H1 (cell line): ENCODE measurements around the gene EMD. TPM values are rescaled to one million over a fixed set of nuclear protein-coding genes. Genes with fewer than 3 reads are reported as not detected.

Experiments
- CTCF ChIA-PET: fragments of 300-600 bp; sonication (Branson Sonifier 250); formaldehyde crosslinking; loops from one replicate; lab custom pipeline; 2021; ENCODE audit not compliant: partially characterized antibody; lab: Charles Lee
- POLR2A ChIA-PET: fragments of 300-600 bp; sonication (Branson Sonifier 250); formaldehyde crosslinking; loops from one replicate; lab custom pipeline; 2021; ENCODE audit warnings: inconsistent platforms; ENCODE audit not compliant: partially characterized antibody; lab: Charles Lee
- DNase-seq, 2 experiments: peaks; one replicate each; pipeline versions ENCODE4 v3.0.0 to v3.0.0-alpha.2; 2010 to 2022; ENCODE audit warnings: low spot score in 2 of 2, low read depth in 1 of 2, mixed read lengths in 1 of 2
- FAIRE-seq: peaks from 2 replicates; lab custom pipeline; 2011; peaks lifted over from hg19 to GRCh38; lab: Jason Lieb, UNC
- H2AFZ ChIP-seq: 2 replicates; pipeline ENCODE4 v1.8.1; 2012; ENCODE audit warnings: low read length, inconsistent platforms
- H2AK5ac ChIP-seq: 2 replicates; pipeline ENCODE4 v1.6.1; 2013; ENCODE audit warnings: low read depth, low read length
- H2BK120ac ChIP-seq: replicated peaks from 2 replicates; pipeline ENCODE3; 2013; ENCODE audit warnings: low read depth, low read length, inconsistent platforms
- H2BK12ac ChIP-seq: 2 replicates; pipeline ENCODE4 v1.6.1; 2013; ENCODE audit warnings: low read depth, low read length
- H2BK15ac ChIP-seq: 2 replicates; pipeline ENCODE4 v1.6.1; 2013; ENCODE audit warnings: low read length
- H2BK20ac ChIP-seq: 2 replicates; pipeline ENCODE4 v1.6.1; 2013; ENCODE audit warnings: low read length
- H2BK5ac ChIP-seq: 2 replicates; pipeline ENCODE4 v1.6.1; 2013; ENCODE audit warnings: low read depth, low read length
- H3K14ac ChIP-seq: 2 replicates; pipeline ENCODE4 v1.6.1; 2013; ENCODE audit warnings: inconsistent platforms; ENCODE audit not compliant: insufficient read length
- H3K18ac ChIP-seq: 2 replicates; pipeline ENCODE4 v1.6.1; 2013; ENCODE audit warnings: low read length; ENCODE audit errors: extremely low read depth
- H3K23ac ChIP-seq: 2 replicates; pipeline ENCODE4 v1.6.1; 2013; ENCODE audit warnings: inconsistent platforms; ENCODE audit not compliant: insufficient read length
- H3K23me2 ChIP-seq: 2 replicates; pipeline ENCODE4 v1.6.1; 2013; ENCODE audit warnings: low read depth, low read length
- H3K27ac ChIP-seq: 2 replicates; pipeline ENCODE4 v1.6.1; 2011; ENCODE audit warnings: low read depth, low read length, inconsistent platforms
- H3K27me3 ChIP-seq, 4 experiments: replicated peaks in 1 of 4; 1 replicate in 1 of 4; 2 replicates in 3 of 4; pipeline versions ENCODE4 v1.6.1 to v1.8.1; 2011 to 2013; ENCODE audit warnings: low read length in 3 of 4, mild to moderate bottlenecking in 3 of 4, inconsistent platforms in 2 of 4, mixed read lengths in 2 of 4, moderate library complexity in 1 of 4; ENCODE audit not compliant: control insufficient read depth in 3 of 4, insufficient read depth in 3 of 4; ENCODE audit errors: extremely low read depth in 1 of 4
- H3K36me3 ChIP-seq, 4 experiments: 2 replicates each; pipeline versions ENCODE4 v1.6.1 to v1.8.1; 2011 to 2013; ENCODE audit warnings: mild to moderate bottlenecking in 4 of 4, low read length in 3 of 4, moderate library complexity in 2 of 4, control low read depth in 1 of 4, inconsistent platforms in 1 of 4; ENCODE audit not compliant: insufficient read depth in 4 of 4, control insufficient read depth in 2 of 4
- H3K4ac ChIP-seq: replicated peaks from 2 replicates; pipeline ENCODE3; 2013; ENCODE audit warnings: low read length, low read depth, mixed read lengths, inconsistent platforms; ENCODE audit not compliant: insufficient read length
- H3K4me1 ChIP-seq, 4 experiments: replicated peaks in 1 of 4; 1 replicate in 1 of 4; 2 replicates in 3 of 4; pipeline versions ENCODE4 v1.6.1 to v1.8.1; 2011 to 2013; ENCODE audit warnings: low read length in 3 of 4, inconsistent platforms in 2 of 4, mixed read lengths in 1 of 4; ENCODE audit not compliant: insufficient read depth in 4 of 4, control insufficient read depth in 3 of 4
- H3K4me2 ChIP-seq, 2 experiments: 2 replicates each; pipeline versions ENCODE4 v1.6.1 to v1.8.1; 2011 to 2013; ENCODE audit warnings: low read depth in 2 of 2, low read length in 2 of 2, control low read depth in 1 of 2, inconsistent platforms in 1 of 2, mild to moderate bottlenecking in 1 of 2; ENCODE audit not compliant: insufficient read depth in 1 of 2
- H3K4me3 ChIP-seq, 4 experiments: fragments of 200-600, 300-600 bp in 1 of 4; sonication (generic), shearing (Covaris generic), sonication (Bioruptor Twin) in 1 of 4; 2 replicates each; pipeline versions ENCODE4 v1.5.1 to v1.8.1; 2011 to 2016; ENCODE audit warnings: low read length in 4 of 4, low read depth in 3 of 4, control low read depth in 2 of 4, inconsistent platforms in 2 of 4, mild to moderate bottlenecking in 2 of 4, mixed read lengths in 1 of 4, moderate library complexity in 1 of 4; ENCODE audit not compliant: insufficient read depth in 2 of 4; ENCODE audit errors: extremely low read depth in 1 of 4
- H3K56ac ChIP-seq: replicated peaks from 2 replicates; pipeline ENCODE3; 2013; ENCODE audit warnings: low read depth, mild to moderate bottlenecking, mixed read lengths, low read length, inconsistent platforms; ENCODE audit not compliant: insufficient read length
- H3K79me1 ChIP-seq: 2 replicates; pipeline ENCODE4 v1.6.1; 2013; ENCODE audit warnings: low read depth, low read length, control low read depth
- H3K79me2 ChIP-seq, 2 experiments: 2 replicates each; pipeline versions ENCODE4 v1.6.1 to v1.8.1; 2012 to 2013; ENCODE audit warnings: low read length in 2 of 2, mild to moderate bottlenecking in 2 of 2, inconsistent platforms in 1 of 2; ENCODE audit not compliant: insufficient read depth in 2 of 2, control insufficient read depth in 1 of 2
- H3K9ac ChIP-seq, 4 experiments: replicated peaks in 1 of 4; 1 replicate in 1 of 4; 2 replicates in 3 of 4; pipeline versions ENCODE4 v1.6.1 to v1.8.1; 2011 to 2013; ENCODE audit warnings: low read depth in 3 of 4, low read length in 3 of 4, control low read depth in 2 of 4, mild to moderate bottlenecking in 2 of 4, moderate library complexity in 2 of 4, inconsistent platforms in 1 of 4; ENCODE audit errors: extremely low read depth in 1 of 4
- H3K9me3 ChIP-seq, 2 experiments: 2 replicates each; pipeline versions ENCODE4 v1.6.1 to v1.8.1; 2012 to 2013; ENCODE audit warnings: mild to moderate bottlenecking in 2 of 2, moderate library complexity in 2 of 2, control low read depth in 1 of 2, inconsistent platforms in 1 of 2, low read depth in 1 of 2, low read length in 1 of 2, mixed read lengths in 1 of 2; ENCODE audit not compliant: insufficient read depth in 2 of 2
- H4K20me1 ChIP-seq, 2 experiments: replicated peaks in 1 of 2; 2 replicates each; pipeline versions ENCODE3 to v1.8.1; 2011 to 2013; ENCODE audit warnings: inconsistent platforms in 2 of 2, low read length in 2 of 2, mild to moderate bottlenecking in 1 of 2; ENCODE audit not compliant: insufficient read depth in 2 of 2, control insufficient read depth in 1 of 2
- H4K5ac ChIP-seq: 2 replicates; pipeline ENCODE4 v1.6.1; 2013; ENCODE audit warnings: low read length, low read depth, mixed read lengths, inconsistent platforms; ENCODE audit not compliant: insufficient read length
- H4K8ac ChIP-seq: 2 replicates; pipeline ENCODE4 v1.8.0; 2013; ENCODE audit warnings: mild to moderate bottlenecking, moderate library complexity, low read length, inconsistent platforms; ENCODE audit not compliant: insufficient read depth; ENCODE audit errors: extremely low read depth
- H4K91ac ChIP-seq: replicated peaks from 2 replicates; pipeline ENCODE3; 2013; ENCODE audit warnings: low read length, mixed read lengths, inconsistent platforms; ENCODE audit not compliant: insufficient read length
- ASH2L ChIP-seq: fragments of 200-600, 300-600 bp; sonication (generic); IDR thresholded peaks from one replicate; pipeline ENCODE4 v1.7.1; 2017; ENCODE audit warnings: low read length
- BRCA1 ChIP-seq: IDR thresholded peaks from 2 replicates; pipeline ENCODE4 v1.6.1; 2012; ENCODE audit warnings: low read depth, low read length, improper control_type of control experiment
- CEBPB ChIP-seq: IDR thresholded peaks from 2 replicates; pipeline ENCODE4 v1.6.1; 2012; ENCODE audit warnings: low read depth, low read length
- KDM4A ChIP-seq: IDR thresholded peaks from one replicate; pipeline ENCODE4 v1.7.1; 2012; ENCODE audit warnings: low read depth, mild to moderate bottlenecking, moderate library complexity, low read length, inconsistent platforms; ENCODE audit not compliant: severe bottlenecking
- KDM5A ChIP-seq: fragments of 200-600 bp; IDR thresholded peaks from 2 replicates; pipeline ENCODE4 v1.7.1; 2012; ENCODE audit warnings: mild to moderate bottlenecking, low read length, inconsistent platforms, mixed read lengths
- MAFK ChIP-seq: IDR thresholded peaks from 2 replicates; pipeline ENCODE4 v1.6.1; 2012; ENCODE audit warnings: low read depth, mild to moderate bottlenecking, improper control_type of control experiment, low read length
- SRF ChIP-seq: IDR thresholded peaks from 2 replicates; pipeline ENCODE4 v1.6.1; 2011; ENCODE audit warnings: mild to moderate bottlenecking, low read depth, low read length, moderate library complexity
- WGBS, 2 experiments: shearing (Covaris generic) in 1 of 2; methylation state at CpG; one replicate each; pipeline versions ENCODE4 v1.1.6 to v1.1.7; 2013 to 2015; ENCODE audit warnings: low lambda C conversion rate in 2 of 2, mixed read lengths in 2 of 2, inconsistent platforms in 1 of 2, low coverage in 1 of 2, missing lambda C conversion rate in 1 of 2; ENCODE audit not compliant: insufficient replicate concordance in 2 of 2, insufficient coverage in 1 of 2, insufficient read length in 1 of 2; ENCODE audit errors: extremely low coverage in 1 of 2, missing lambda C conversion rate in 1 of 2; 5-methylcytosine and 5-hydroxymethylcytosine counted together
- polyA plus RNA-seq, 7 experiments: library from polyadenylated mRNA; depleted of rRNA in 3 of 7; stranded (reverse) in 5 of 7; unstranded in 2 of 7; fragments of >200 nt in 5 of 7; fragments of 200-250 nt in 2 of 7; gene quantifications; 1 replicate in 5 of 7; 2 replicates in 1 of 7; 4 replicates in 1 of 7; pipeline versions ENCODE4 v1.2.1 to v1.2.3, GENCODE V29; 2011 to 2013; ENCODE audit warnings: missing spikeins in 2 of 7, mixed read lengths in 2 of 7
- total RNA-seq: library from RNA; stranded (reverse); fragmentation: NEBNext Ultra II Directional; extraction: Animal tissue kit (Norgen Biotek cat#: 25700); gene quantifications from 2 replicates; pipeline ENCODE4 v1.2.1, GENCODE V29; 2021

EMD gene
- total and polyA plus RNA-seq, 2 of the 8 experiments (the other 6 are each of a cell fraction or from before 2014, with no cell fraction given), result 45.5 to 109 TPM

GRCh38 chrX:154375156-154375504 is 4.0 kb upstream of the EMD start:
- Histone ChIP-seq H3K23ac (no peak overlapping the region), H3K4me2 (peak overlapping the region; percentile 45 to 62), H3K27me3 (peaks cover 0 to 3% (median 0%) of the 10 kb centered on the region in 4 experiments; a peak in 2 of 7 replicates), H3K56ac (no peak overlapping the region), H3K14ac (no peak overlapping the region), H3K9ac (no peak overlapping the region; a peak in 1 of 7 replicates), H3K4me1 (peaks cover 0 to 15% (median 9%) of the 10 kb centered on the region in 4 experiments; a peak in 6 of 7 replicates), H4K8ac (no peak overlapping the region), H2AK5ac (no peak overlapping the region), H4K20me1 (no peaks in the 10 kb centered on the region), H4K91ac (no peak overlapping the region), H2BK5ac (no peak overlapping the region), H3K4ac (no peak overlapping the region), H3K79me1 (no peaks in the 10 kb centered on the region), H3K79me2 (peaks cover 3 to 16% of the 10 kb centered on the region in 2 experiments; a peak in 3 of 4 replicates), H4K5ac (no peak overlapping the region), H2BK15ac (no peak overlapping the region), H3K36me3 (peaks cover 0 to 4% (median 0%) of the 10 kb centered on the region in 4 experiments; a peak in 1 of 8 replicates), H2BK120ac (no peak overlapping the region), H3K23me2 (peaks cover 3% of the 10 kb centered on the region; the same call in 1 of the 2 replicates), H3K9me3 (no peaks in the 10 kb centered on the region), H3K18ac (no peak overlapping the region), H2BK20ac (no peak overlapping the region), H3K27ac (no peak overlapping the region), H2AFZ (no peak overlapping the region), H3K4me3 (peak overlapping the region in 1 of 4 experiments; percentile 55; a peak in 2 of 8 replicates), H2BK12ac (no peak overlapping the region)
- POLR2A ChIA-PET, result interaction anchor here (1.3 to 5.7 kb wide), 3 partner anchors 9 to 24 kb away, joined by 4 to 96 read pairs (median 4); partner anchors contain the start of gene RPL10
- CTCF ChIA-PET, result interaction anchor here (1.3 to 2.4 kb wide), 4 partner anchors 9 to 152 kb away, joined by 3 to 7 read pairs (median 4); no protein-coding TSS in a partner anchor
- DNase-seq (no peak), FAIRE-seq (no peak)
- TF ChIP-seq KDM4A (no peak), ASH2L (no peak), MAFK (no peak), SRF (no peak), KDM5A (no peak), CEBPB (no peak), BRCA1 (no peak)
- WGBS, 2 experiments, result 78% methylated on average over 10 of the region's 10 CpGs; no CpG with 5 or more reads in 1 of the 2 experiments
